ENCODE results near the gene GNLY.

Gene GNLY

DNA sequence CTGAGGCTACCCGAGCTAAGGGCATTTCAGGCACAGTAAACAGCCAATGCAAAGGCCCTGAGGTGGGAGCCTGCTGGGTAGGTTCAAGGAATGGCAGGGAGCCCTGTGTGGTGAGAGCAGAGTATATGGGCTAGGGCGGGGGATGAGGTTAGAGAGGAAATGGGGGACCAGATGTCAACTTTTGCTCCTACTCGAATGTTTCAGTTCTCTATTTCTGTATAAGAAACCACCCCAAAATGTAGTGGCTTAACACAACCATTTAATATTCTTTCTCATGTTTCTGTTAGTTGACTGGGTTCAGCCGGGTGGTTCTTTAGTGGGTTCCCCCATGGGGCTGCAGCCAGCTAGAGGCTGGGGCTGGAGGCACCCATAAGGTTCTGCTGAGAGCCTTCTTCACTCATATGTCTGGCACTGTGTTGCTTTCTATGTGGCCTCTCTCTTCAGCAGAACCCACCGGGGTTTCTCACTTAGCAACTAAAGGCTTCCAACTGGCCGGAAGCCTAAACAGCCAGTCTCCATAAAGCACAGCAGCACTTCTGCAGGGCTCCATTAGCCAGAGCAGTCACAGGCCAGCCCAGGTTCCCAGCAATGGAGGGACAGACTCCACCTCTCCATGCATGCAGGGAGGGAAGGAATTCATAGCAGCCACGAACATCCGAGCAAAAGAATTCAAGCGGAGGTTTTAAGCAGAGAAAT lies 54.0 kb downstream of the GNLY start:
- no peak for DNase-seq

All from NCI-H1092 treated with DMSO at 0.1 percent for 48 hours (cell line).